Cardiac muscle cell (in vitro differentiated cells and primary cell): ENCODE results near the gene EMX1. TPM values are rescaled to one million over a fixed set of nuclear protein-coding genes. Genes with fewer than 3 reads are reported as not detected.

Experiments
- DNase-seq, 2 donors: peaks; one replicate each; pipeline versions ENCODE4 v3.0.0 to v3.0.0-alpha.2; 2010 to 2017; ENCODE audit warnings: low read depth in 1 of 2, low spot score in 1 of 2
- H3K27ac ChIP-seq: fragments of 200-600 bp; sonication (generic); 2 replicates; pipeline ENCODE4 v1.5.1; 2016
- H3K27me3 ChIP-seq: fragments of 200-600 bp; sonication (generic); 2 replicates; pipeline ENCODE4 v1.6.0; 2016; ENCODE audit warnings: control low read depth
- H3K36me3 ChIP-seq: fragments of 200-600 bp; sonication (generic); 2 replicates; pipeline ENCODE4 v1.5.1; 2016; ENCODE audit warnings: control low read depth
- H3K4me1 ChIP-seq: fragments of 200-600 bp; sonication (generic); 2 replicates; pipeline ENCODE4 v1.8.1; 2017; ENCODE audit warnings: low read depth, mild to moderate bottlenecking, mixed run types
- H3K4me3 ChIP-seq: fragments of 200-600 bp; sonication (generic); 2 replicates; pipeline ENCODE4 v1.5.1; 2016; ENCODE audit warnings: mild to moderate bottlenecking
- H3K9me3 ChIP-seq: fragments of 200-600 bp; sonication (generic); 2 replicates; pipeline ENCODE4 v1.5.1; 2017; ENCODE audit warnings: low read depth, mild to moderate bottlenecking, control low read depth
- CTCF ChIP-seq: IDR thresholded peaks from 2 replicates; pipeline ENCODE4 v1.5.1; 2012; ENCODE audit warnings: low read depth, mild to moderate bottlenecking, low read length
- polyA plus RNA-seq: library from polyadenylated mRNA; unstranded; fragments of >200 nt; fragmentation: Nextera tagmentation; extraction: Ambion mirVana; gene quantifications from 2 replicates; pipeline ENCODE4 v1.2.1, GENCODE V29; 2016
- total RNA-seq: library from RNA; depleted of rRNA; stranded (reverse); fragments of >200 nt; gene quantifications from 2 replicates; pipeline ENCODE4 v1.2.3, GENCODE V29; 2016

The EMX1 gene
- total and polyA plus RNA-seq, 2 experiments from 2014 or later, result 0.24 TPM; not detected in 1

DNA sequence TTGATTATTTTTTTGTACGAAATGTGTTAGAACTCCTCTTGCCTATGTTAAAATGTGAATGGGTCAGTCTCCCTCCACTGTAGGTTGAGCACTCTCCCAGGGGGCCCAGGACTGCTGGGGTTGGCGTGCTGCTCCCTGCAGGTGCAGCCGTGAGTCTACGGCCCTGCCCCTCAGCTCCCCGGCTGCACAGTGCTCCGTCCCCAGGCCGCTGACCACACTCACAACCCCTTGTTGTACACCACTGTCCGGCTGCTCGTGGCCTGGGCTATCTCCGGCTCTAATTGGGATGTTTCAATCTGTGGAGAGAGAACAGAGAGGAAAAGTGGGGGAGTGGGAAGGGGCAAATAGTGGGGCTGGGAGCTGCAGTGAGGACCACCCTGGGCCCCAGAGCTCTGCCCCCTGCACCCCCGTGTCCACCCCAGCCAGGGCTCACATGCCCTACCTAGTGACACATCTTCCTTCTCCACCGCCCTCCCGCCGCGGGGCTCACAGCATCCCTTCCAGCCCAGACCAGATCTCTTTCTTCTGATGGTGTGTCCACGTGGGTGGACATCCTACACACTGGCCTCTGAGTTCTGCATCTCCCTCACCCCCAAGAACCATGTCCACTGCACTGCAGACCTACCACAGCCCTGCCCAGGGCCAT is 27.6 kb downstream of the EMX1 start:
- Histone ChIP-seq H3K27me3 (peaks cover 75% of the 10 kb centered on the region), H3K4me1 (no peaks in the 10 kb centered on the region), H3K36me3 (no peaks in the 10 kb centered on the region), H3K27ac (no peak overlapping the region), H3K9me3 (no peaks in the 10 kb centered on the region), H3K4me3 (no peak overlapping the region)
- DNase-seq, result no peak
- TF ChIP-seq CTCF, result no peak

DNA sequence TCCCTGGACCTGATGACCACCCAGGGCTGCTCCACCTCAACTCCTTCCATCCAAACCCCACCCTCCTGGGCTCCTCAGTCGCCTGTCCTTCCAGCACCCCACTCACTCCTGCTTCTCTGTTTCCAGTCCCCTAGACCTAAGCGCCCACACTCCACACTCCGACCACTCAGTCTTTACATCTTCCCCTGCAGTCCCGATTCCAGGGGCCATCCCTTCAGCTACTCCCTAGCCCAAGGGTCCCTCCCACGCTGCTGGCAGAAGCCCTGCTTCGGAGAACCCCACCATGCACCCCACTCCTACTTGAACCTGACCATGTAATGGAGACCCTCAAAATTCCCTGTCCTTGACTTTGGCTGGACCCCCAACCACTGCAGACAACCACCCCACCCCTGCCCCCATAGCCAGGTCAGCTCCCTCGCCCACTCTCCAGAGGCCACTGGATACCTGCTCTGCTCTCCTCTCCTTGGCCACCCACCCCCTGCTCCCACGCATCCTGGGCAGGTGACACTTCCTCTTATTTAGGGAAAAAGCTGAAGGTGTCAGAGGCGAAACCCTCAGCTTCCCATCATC is 28.2 kb downstream of the EMX1 start:
- Histone ChIP-seq H3K4me3 (no peak overlapping the region), H3K36me3 (no peaks in the 10 kb centered on the region)

DNA sequence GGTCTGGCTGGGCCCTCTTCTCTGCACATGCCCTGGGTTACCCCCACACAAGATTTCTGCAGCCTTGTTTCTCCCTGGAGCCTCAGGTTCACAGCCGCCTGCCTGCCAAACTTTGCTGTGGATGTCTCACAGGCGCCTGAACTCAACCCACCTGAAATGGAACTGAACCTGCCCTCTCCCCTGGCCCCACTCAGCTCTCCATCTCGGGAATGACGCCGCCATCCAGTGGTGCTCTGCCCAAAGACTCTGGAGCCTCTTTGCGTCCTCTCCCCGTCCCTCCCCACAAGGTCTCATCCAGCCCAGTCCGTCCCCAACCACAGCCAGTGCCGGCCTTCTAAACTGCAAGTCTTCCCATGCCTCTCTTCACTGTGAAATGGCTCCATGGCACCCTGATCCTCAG is 29.1 kb downstream of the EMX1 start:
- H3K27ac ChIP-seq, result no peak overlapping the region
- no peaks in the 10 kb centered on the region for H3K36me3 ChIP-seq
- no peak for TF ChIP-seq CTCF
- H3K9me3 ChIP-seq, result no peaks in the 10 kb centered on the region
- DNase-seq, result no peak
- H3K27me3 ChIP-seq, result peaks cover 73% of the 10 kb centered on the region
- H3K4me1 ChIP-seq, result no peaks in the 10 kb centered on the region
- H3K4me3 ChIP-seq, result no peak overlapping the region

More for the DNA sequence above, 28.2 kb downstream of the EMX1 start:
- Histone ChIP-seq H3K27ac (no peak overlapping the region), H3K4me1 (no peaks in the 10 kb centered on the region), H3K9me3 (no peaks in the 10 kb centered on the region), H3K27me3 (peaks cover 74% of the 10 kb centered on the region)
- no peak for DNase-seq
- no peak for TF ChIP-seq CTCF

DNA sequence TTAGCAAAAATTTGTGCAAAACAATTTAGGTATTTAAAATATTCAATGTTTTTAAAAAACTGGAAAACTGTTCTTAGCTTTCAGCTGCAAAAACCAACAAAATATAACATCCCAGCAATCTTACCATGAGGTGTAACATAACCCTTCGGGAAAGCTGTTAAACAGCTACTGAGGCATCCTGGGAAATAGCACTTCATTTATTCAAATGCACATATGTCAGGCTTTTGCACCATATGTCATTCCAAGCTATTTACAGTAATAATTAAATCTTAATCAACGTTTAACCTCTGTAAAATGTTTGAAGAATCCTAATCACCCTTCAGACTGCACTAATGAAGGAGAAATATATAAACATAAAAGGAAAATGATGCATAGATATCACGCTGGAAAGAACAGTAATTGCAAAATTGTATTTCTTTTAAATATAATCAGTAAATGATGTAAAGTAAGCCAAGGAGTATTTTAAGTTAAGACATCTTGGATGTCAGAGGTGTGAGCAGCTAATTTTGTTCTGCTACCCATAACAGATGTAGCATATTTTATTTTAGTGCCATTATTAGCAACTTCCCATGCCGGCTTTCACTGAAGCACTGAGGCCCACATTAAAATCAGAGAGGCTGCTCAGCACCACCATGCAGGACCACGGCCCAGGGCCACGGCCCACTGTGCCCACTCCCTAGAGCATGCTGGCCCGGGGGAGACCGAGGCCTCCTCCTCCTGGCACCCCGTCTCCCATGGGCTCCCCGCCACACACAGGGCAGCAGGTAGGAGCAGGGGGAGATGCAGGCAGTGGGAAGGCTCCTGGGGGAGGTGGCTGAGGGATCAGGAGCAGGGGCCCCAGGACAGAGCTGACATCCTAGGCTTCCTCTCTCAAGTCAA is 30.9 kb downstream of the EMX1 start:
- H3K36me3 ChIP-seq, result no peaks in the 10 kb centered on the region

DNA sequence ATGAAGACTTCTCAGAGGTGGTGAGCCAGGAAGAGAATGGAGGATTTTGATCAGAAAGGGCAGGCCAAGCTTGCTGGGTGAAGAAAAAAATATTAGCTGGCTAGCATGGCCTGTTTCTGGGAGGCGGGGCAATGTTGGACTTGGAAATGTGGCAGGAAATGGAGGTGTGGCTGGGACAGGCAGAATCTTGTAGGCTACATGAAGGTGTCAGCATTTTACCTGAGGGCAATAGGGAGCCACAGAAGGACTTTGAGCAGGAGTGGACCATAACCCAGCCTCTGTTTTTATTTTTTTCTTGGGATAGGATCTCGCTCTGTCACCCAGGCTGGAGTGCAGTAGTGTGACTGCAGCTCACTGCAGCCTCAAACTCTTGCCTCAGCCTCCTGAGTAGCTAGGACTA is 31.7 kb downstream of the EMX1 start:
- no peaks in the 10 kb centered on the region for H3K9me3 ChIP-seq
- H3K36me3 ChIP-seq, result no peaks in the 10 kb centered on the region
- TF ChIP-seq CTCF, result no peak
- H3K27me3 ChIP-seq, result peaks cover 65% of the 10 kb centered on the region
- H3K27ac ChIP-seq, result no peak overlapping the region
- no peaks in the 10 kb centered on the region for H3K4me1 ChIP-seq
- no peak overlapping the region for H3K4me3 ChIP-seq
- no peak for DNase-seq

More for the DNA sequence above, 30.9 kb downstream of the EMX1 start:
- H3K4me3 ChIP-seq, result no peak overlapping the region
- no peak for TF ChIP-seq CTCF
- H3K4me1 ChIP-seq, result no peaks in the 10 kb centered on the region
- no peak overlapping the region for H3K27ac ChIP-seq
- H3K9me3 ChIP-seq, result no peaks in the 10 kb centered on the region
- no peak for DNase-seq
- peaks cover 67% of the 10 kb centered on the region for H3K27me3 ChIP-seq
